Dermis lymphatic vessel endothelial cell (primary cell): ENCODE measurements around the gene KMT2C. TPM values are rescaled to one million over a fixed set of nuclear protein-coding genes. Genes with fewer than 3 reads are reported as not detected.

Experiments used
- total RNA-seq: library from RNA; depleted of rRNA; stranded (reverse); fragments of >200 nt; gene quantifications from 2 replicates; pipeline ENCODE4 v1.2.1, GENCODE V29; 2014

Gene KMT2C
- total RNA-seq, result 35.5 and 40.2 TPM in 2 replicates

GRCh38 chr7:152435384-152436110 is at the start of gene KMT2C:
TSS of gene KMT2C (minus strand) at chr7:152436003. CDS start at chr7:152435786, 217 bp downstream.

Other genes starting within 250 kb of the KMT2C start
- 0.98 and 1.4 TPM in 2 replicates for gene XRCC2, start 240.1 kb upstream of the KMT2C start, total RNA-seq